ENCODE data around the gene SHE.
"Not testable (repeated sequence)": the region's sequence is repeated elsewhere in the genome, so short reads cannot be mapped to it uniquely, and the experiment has no call there.

Gene SHE

DNA sequence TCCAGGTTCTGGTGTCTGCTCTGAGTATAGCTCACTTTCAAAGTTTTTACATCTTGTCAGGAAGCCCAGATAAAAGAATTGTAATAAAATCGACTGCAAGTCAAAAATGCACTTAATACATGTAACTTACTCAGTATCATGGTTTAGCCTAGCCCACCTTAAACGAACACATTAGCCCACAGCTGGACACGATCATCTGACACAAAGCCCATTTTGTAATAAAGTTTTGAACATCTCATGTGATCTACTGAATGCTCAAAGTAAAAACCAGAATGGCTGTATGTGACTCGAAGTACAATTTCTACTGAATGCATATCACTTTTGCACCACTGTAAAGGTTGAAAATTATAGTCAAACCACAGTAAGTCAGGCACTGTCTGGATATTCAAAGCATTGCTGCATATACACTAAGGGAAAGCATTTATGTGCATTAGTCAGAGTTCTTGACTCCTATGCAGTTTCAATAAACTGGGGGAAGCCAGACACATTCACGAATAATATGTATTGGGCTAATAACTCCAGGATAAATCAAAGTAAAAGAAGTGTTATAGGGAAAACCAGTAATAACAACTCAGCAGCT lies 12.4 kb downstream of the SHE start:
- TF ChIP-seq FOXM1 (IDR thresholded peaks at IDR 0.05; ENCODE audit: borderline replicate concordance) (no peak), L3MBTL2 (conservative IDR thresholded peaks at IDR 0.05) (no peak), ELF4 (IDR thresholded peaks at IDR 0.05) (no peak), HDGF (IDR thresholded peaks at IDR 0.05; ENCODE audit: borderline replicate concordance) (no peak), ZNF384 (IDR thresholded peaks at IDR 0.05) (no peak), FOXK2 (IDR thresholded peaks at IDR 0.05) (no peak), CTBP1 (IDR thresholded peaks at IDR 0.05; ENCODE audit: borderline replicate concordance) (no peak), FOXA1 (IDR thresholded peaks at IDR 0.05) (no peak), PKNOX1 (IDR thresholded peaks at IDR 0.05) (no peak), NFRKB (IDR thresholded peaks at IDR 0.05) (no peak), TARDBP (IDR thresholded peaks at IDR 0.05) (no peak), ARNT (IDR thresholded peaks at IDR 0.05) (no peak), LEF1 (IDR thresholded peaks at IDR 0.05; ENCODE audit: borderline replicate concordance) (no peak), SUZ12 (IDR thresholded peaks at IDR 0.05) (no peak), SP1 (IDR thresholded peaks at IDR 0.05) (no peak)
- ChIA-PET CTCF (no interaction called here), POLR2A (interaction anchor here (1.2 kb wide), 1 partner anchor 63 kb away, joined by 3 read pairs; no protein-coding TSS in a partner anchor)
- no peak for DNase-seq (ENCODE audit: extremely low spot score)

GRCh38 chr1:154488922-154489321 lies 13.3 kb downstream of the SHE start:
- no peak for DNase-seq (ENCODE audit: extremely low spot score)
- ChIA-PET CTCF (interaction anchor here (3.5 kb wide), 1 partner anchor 58 kb away, joined by 10 read pairs; no protein-coding TSS in a partner anchor), POLR2A (no interaction called here)
- TF ChIP-seq ARNT (IDR thresholded peaks at IDR 0.05), result no peak
- no peak for TF ChIP-seq HDGF (IDR thresholded peaks at IDR 0.05; ENCODE audit: borderline replicate concordance)
- TF ChIP-seq TARDBP (IDR thresholded peaks at IDR 0.05), result no peak

DNA sequence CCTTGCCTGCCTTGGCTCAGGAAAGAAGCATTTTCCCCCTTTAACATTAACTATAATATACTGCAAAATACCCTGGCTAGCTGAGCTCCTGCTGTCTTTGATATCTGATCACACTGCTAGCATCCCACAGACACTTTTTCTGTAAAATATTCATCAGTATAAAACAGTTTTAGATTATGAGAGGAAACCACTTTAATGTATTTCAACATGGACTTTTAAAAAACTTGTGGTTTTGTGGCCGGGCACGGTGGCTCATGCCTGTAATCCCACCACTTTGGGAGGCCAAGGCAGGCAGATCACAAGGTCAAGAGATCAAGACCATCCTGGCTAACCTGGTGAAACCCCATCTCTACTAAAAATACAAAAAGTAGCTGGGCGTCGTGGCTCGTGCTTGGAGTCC lies 15.5 kb downstream of the SHE start:
- POLR2A ChIA-PET; DNase-seq (ENCODE audit: extremely low spot score): not testable (repeated sequence)
- CTCF ChIA-PET, result interaction anchor here (3.5 kb wide), 1 partner anchor 60 kb away, joined by 10 read pairs; no protein-coding TSS in a partner anchor

- POLR2A ChIA-PET, result no interaction called here
- DNase-seq (ENCODE audit: extremely low spot score), result no peak
- CTCF ChIA-PET, result interaction anchor here (0.6 to 3.5 kb wide), 2 partner anchors 14 to 61 kb away, joined by 3 to 10 read pairs; no protein-coding TSS in a partner anchor
- no peak for TF ChIP-seq LEF1 (IDR thresholded peaks at IDR 0.05; ENCODE audit: borderline replicate concordance)
- TF ChIP-seq SUZ12 (IDR thresholded peaks at IDR 0.05), result no peak
- TF ChIP-seq SP1 (IDR thresholded peaks at IDR 0.05), result no peak
- TF ChIP-seq CTBP1 (IDR thresholded peaks at IDR 0.05; ENCODE audit: borderline replicate concordance), result no peak
- TF ChIP-seq HDGF (IDR thresholded peaks at IDR 0.05; ENCODE audit: borderline replicate concordance), result no peak
- no peak for TF ChIP-seq NFRKB (IDR thresholded peaks at IDR 0.05)
- TF ChIP-seq ZNF384 (IDR thresholded peaks at IDR 0.05), result no peak
- TF ChIP-seq ARNT (IDR thresholded peaks at IDR 0.05), result no peak
- no peak for TF ChIP-seq ELF4 (IDR thresholded peaks at IDR 0.05)
- TF ChIP-seq PKNOX1 (IDR thresholded peaks at IDR 0.05), result no peak
- no peak for TF ChIP-seq FOXM1 (IDR thresholded peaks at IDR 0.05; ENCODE audit: borderline replicate concordance)
- no peak for TF ChIP-seq L3MBTL2 (conservative IDR thresholded peaks at IDR 0.05)
- TF ChIP-seq FOXK2 (IDR thresholded peaks at IDR 0.05), result no peak
- TF ChIP-seq TARDBP (IDR thresholded peaks at IDR 0.05), result no peak
- TF ChIP-seq BHLHE40 (IDR thresholded peaks at IDR 0.05; ENCODE audit: borderline replicate concordance), result no peak
- TF ChIP-seq FOXA1 (IDR thresholded peaks at IDR 0.05), result no peak
These were observed 16.2 kb downstream of the SHE start for GRCh38 chr1:154485910-154486496.

GRCh38 chr1:154485106-154485505 lies 17.1 kb downstream of the SHE start:
- ChIA-PET POLR2A (no interaction called here), CTCF (interaction anchor here (0.5 to 3.5 kb wide), 3 partner anchors 61 to 358 kb away, joined by 5 to 10 read pairs (median 6); no protein-coding TSS in a partner anchor)
- no peak for DNase-seq (ENCODE audit: extremely low spot score)
- TF ChIP-seq ELF4 (IDR thresholded peaks at IDR 0.05), result no peak
- no peak for TF ChIP-seq NFRKB (IDR thresholded peaks at IDR 0.05)
- no peak for TF ChIP-seq CTBP1 (IDR thresholded peaks at IDR 0.05; ENCODE audit: borderline replicate concordance)
- no peak for TF ChIP-seq HDGF (IDR thresholded peaks at IDR 0.05; ENCODE audit: borderline replicate concordance)

DNA sequence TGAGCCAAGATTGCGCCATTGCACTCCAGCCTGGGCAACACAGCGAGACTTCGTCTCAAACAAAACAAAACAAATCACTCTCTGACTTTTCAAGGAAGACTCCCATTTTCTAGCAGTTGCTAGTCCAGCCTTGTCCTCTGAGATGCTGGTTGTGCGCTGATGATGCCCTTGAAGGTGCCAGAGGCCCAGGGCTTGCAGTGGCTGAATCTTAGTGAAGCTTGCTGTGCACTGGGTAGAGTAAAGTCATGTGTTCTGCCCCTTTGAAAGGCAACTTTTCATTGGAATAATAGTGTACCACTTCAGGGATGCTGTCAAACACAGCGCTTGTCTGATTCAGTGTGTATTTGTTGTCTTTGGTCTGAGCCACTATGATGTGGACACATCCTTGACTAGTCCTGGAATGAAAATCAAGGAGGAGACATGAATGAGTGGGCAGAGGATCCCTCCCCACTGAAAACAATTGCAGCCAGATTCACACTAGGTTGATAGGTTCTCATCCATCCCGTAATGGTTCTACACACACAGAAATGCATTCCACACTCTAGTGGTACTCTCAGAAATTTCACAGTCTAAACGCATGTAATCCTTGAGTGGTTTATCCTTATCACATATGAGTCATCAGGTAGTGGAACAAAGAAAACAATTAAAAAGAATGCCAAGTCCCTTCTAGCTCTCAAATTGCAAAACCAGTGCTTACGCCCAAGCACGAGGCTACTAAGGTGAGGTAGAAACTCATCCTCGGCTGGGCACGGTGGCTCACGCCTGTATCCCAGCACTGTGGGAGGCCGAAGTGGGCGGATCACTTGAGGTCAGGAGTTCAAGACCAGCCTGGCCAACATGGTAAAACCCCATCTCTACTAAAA lies 18.0 kb downstream of the SHE start:
- TF ChIP-seq L3MBTL2 (conservative IDR thresholded peaks at IDR 0.05), result no peak
- TF ChIP-seq FOXK2 (IDR thresholded peaks at IDR 0.05), result no peak
- TF ChIP-seq CTBP1 (IDR thresholded peaks at IDR 0.05; ENCODE audit: borderline replicate concordance), result no peak
- TF ChIP-seq SP1 (IDR thresholded peaks at IDR 0.05), result no peak
- no peak for TF ChIP-seq ELF4 (IDR thresholded peaks at IDR 0.05)
- no peak for TF ChIP-seq NFRKB (IDR thresholded peaks at IDR 0.05)
- no peak for TF ChIP-seq LEF1 (IDR thresholded peaks at IDR 0.05; ENCODE audit: borderline replicate concordance)
- TF ChIP-seq HDGF (IDR thresholded peaks at IDR 0.05; ENCODE audit: borderline replicate concordance), result no peak
- no peak for TF ChIP-seq PKNOX1 (IDR thresholded peaks at IDR 0.05)
- no peak for TF ChIP-seq ZNF384 (IDR thresholded peaks at IDR 0.05)
- no peak for TF ChIP-seq ARNT (IDR thresholded peaks at IDR 0.05)
- TF ChIP-seq FOXM1 (IDR thresholded peaks at IDR 0.05; ENCODE audit: borderline replicate concordance), result no peak
- no peak for TF ChIP-seq FOXA1 (IDR thresholded peaks at IDR 0.05)
- TF ChIP-seq TARDBP (IDR thresholded peaks at IDR 0.05), result no peak
- no peak for TF ChIP-seq SUZ12 (IDR thresholded peaks at IDR 0.05)
- TF ChIP-seq BHLHE40 (IDR thresholded peaks at IDR 0.05; ENCODE audit: borderline replicate concordance), result no peak
- DNase-seq (ENCODE audit: extremely low spot score), result no peak
- ChIA-PET CTCF (interaction anchor here (0.5 to 1.4 kb wide), 3 partner anchors 62 to 357 kb away, joined by 3 to 6 read pairs (median 5); no protein-coding TSS in a partner anchor), POLR2A (no interaction called here)

Measured in HEK293T (cell line).